Neutrophil (primary cell): ENCODE data around the gene ARAP3.
A peak's percentile ranks its signal among the peaks of the same experiment; 100 is the strongest.

Experiments
- H3K27ac ChIP-seq: fragments of 200-600 bp; sonication (generic); 2 replicates; pipeline ENCODE4 v1.5.1; 2016; ENCODE audit warnings: mild to moderate bottlenecking, moderate library complexity
- H3K27me3 ChIP-seq: fragments of 200-600 bp; sonication (generic); 2 replicates; pipeline ENCODE4 v1.6.0; 2016; ENCODE audit warnings: mild to moderate bottlenecking
- H3K36me3 ChIP-seq: fragments of 200-600 bp; sonication (generic); 2 replicates; pipeline ENCODE4 v1.5.1; 2017
- H3K4me1 ChIP-seq, 2 experiments: fragments of 200-600 bp in 1 of 2; sonication (generic) in 1 of 2; 1 replicate in 1 of 2; 2 replicates in 1 of 2; pipeline versions ENCODE4 v1.5.1 to v1.6.1; 2013 to 2016; ENCODE audit warnings: low read depth in 1 of 2, low read length in 1 of 2, mild to moderate bottlenecking in 1 of 2, moderate library complexity in 1 of 2; ENCODE audit not compliant: control insufficient read depth in 1 of 2, insufficient read depth in 1 of 2
- H3K4me3 ChIP-seq, 2 experiments: fragments of 200-600 bp in 1 of 2; sonication (generic) in 1 of 2; 1 replicate in 1 of 2; 2 replicates in 1 of 2; pipeline ENCODE4 v1.5.1; 2013 to 2016; ENCODE audit warnings: low read depth in 1 of 2, low read length in 1 of 2, mild to moderate bottlenecking in 1 of 2, moderate library complexity in 1 of 2
- H3K9me3 ChIP-seq: fragments of 200-600 bp; sonication (generic); 2 replicates; pipeline ENCODE4 v1.5.1; 2016
- TF ChIP-seq, protein P1 (sequence below): fragments of 200-600 bp; sonication (generic); IDR thresholded peaks from 2 replicates; pipeline ENCODE4 v1.5.1; 2016; ENCODE audit warnings: antibody characterized with exemption

ARAP3 gene

DNA sequence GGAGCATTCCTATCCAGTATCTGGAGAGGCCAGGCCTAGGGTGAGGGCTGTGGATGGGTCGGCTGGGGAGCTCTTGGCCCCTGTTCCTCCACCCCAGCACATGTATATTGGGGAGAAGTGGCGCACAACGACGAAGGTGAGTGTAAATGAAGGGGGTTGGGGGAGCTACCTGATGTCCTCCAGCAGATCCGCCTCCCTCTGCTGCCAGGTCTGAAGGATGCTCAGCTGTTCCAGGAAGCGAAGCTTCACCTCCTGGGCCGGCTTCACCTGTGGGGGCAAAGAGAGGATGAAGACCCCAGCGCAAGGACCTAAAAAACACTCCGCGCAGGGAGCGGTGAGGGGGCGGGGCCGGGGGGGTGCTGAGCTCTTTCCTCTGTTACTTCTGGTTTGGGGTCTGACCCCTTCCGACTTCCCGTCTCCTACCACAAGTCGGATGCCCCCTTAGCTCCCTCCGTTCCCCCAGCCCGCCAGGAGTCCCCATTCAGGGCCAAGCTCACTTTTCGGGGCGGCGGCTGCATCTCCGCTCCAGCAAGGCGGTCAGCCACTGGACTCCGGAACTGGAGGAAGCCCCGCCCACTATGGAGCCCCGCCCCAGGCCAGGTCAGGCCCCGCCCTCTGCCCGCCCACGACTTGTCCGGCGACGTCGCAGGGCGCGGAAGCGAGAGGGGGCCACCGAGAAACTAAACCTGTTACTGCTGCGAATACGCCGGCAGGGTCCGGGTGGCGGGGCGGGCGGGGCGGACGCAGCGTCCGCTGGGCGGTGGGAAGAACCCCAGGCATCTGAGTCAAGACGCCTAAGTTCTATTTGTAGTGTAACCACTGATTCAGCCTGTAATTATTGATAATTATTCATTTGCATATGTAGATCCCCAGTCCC lies 30.9 kb downstream of the ARAP3 start, which contains the start of gene FCHSD1:
TSS of gene FCHSD1 (minus strand) at position 568 of the 877 bp plus-strand sequence. CDS start at position 518, 50 bp downstream.
- H3K27ac ChIP-seq, result peak within 1 kb of the TSS; percentile 54
- H3K9me3 ChIP-seq, result no peaks in the 10 kb centered on the region
- H3K4me1 ChIP-seq, result peaks cover 14 to 26% of the 10 kb centered on the region in 2 experiments
- peak within 1 kb of the TSS; percentile 73 to 82 for H3K4me3 ChIP-seq
- TF ChIP-seq, protein P1, sequence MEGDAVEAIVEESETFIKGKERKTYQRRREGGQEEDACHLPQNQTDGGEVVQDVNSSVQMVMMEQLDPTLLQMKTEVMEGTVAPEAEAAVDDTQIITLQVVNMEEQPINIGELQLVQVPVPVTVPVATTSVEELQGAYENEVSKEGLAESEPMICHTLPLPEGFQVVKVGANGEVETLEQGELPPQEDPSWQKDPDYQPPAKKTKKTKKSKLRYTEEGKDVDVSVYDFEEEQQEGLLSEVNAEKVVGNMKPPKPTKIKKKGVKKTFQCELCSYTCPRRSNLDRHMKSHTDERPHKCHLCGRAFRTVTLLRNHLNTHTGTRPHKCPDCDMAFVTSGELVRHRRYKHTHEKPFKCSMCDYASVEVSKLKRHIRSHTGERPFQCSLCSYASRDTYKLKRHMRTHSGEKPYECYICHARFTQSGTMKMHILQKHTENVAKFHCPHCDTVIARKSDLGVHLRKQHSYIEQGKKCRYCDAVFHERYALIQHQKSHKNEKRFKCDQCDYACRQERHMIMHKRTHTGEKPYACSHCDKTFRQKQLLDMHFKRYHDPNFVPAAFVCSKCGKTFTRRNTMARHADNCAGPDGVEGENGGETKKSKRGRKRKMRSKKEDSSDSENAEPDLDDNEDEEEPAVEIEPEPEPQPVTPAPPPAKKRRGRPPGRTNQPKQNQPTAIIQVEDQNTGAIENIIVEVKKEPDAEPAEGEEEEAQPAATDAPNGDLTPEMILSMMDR, result peak; percentile 40
- H3K27me3 ChIP-seq, result no peaks in the 10 kb centered on the region
- H3K36me3 ChIP-seq, result peaks cover 68% of the 10 kb centered on the region

DNA sequence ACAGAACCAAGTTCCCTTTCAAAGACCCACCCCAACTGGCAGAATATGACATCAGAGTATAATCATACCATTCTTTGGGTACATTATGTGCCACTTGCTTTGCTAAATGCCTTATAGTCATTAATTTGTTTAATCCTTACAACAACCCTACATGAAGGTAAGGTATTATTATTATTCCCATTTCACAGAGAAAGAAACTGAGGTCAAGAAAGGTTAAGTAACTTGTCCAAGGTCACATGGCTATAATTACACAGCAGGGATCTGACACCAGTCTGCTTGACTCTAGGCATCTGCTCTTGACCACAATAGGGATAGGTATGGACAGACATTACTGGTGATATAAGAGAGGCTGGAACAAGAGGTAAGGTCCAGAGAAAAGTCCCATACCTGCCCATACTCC lies 32.1 kb downstream of the ARAP3 start:
- TF ChIP-seq, protein P1, result no peak
- Histone ChIP-seq H3K27ac (no peak overlapping the region), H3K4me1 (peaks cover 14 to 26% of the 10 kb centered on the region in 2 experiments), H3K9me3 (no peaks in the 10 kb centered on the region), H3K36me3 (peaks cover 68% of the 10 kb centered on the region), H3K27me3 (no peaks in the 10 kb centered on the region), H3K4me3 (peak overlapping the region in 1 of 2 experiments; percentile 73)

DNA sequence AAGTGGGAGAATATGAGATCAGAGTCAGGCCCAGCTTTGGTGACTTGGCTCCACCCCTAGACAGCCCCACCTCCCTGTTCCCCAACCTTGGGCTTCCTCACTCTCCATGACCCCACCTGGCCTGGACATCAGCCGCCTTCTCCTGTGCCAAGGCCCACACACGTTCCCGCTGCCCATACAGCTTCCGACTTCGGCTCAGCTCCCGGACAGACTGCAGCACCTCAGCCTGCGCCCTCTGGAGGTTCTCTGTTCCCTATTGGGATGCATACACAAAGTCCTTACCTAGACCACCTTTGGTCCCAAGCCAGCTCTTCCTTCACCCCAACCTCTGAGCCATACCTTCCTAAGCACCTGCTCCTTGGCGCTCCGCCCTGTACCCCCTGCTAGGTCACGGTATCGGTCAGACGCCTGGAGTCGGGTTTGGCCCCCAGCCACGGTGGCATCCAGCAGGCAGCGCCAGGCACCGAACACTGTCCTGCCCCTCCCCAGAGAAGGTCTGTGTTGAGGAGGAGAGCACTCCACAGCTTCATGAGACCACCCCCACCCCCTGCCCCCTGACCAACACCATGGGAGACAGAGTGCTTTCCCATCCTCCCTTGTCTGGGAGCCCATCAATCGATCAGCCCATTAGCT lies 32.9 kb downstream of the ARAP3 start:
- peaks cover 68% of the 10 kb centered on the region for H3K36me3 ChIP-seq

DNA sequence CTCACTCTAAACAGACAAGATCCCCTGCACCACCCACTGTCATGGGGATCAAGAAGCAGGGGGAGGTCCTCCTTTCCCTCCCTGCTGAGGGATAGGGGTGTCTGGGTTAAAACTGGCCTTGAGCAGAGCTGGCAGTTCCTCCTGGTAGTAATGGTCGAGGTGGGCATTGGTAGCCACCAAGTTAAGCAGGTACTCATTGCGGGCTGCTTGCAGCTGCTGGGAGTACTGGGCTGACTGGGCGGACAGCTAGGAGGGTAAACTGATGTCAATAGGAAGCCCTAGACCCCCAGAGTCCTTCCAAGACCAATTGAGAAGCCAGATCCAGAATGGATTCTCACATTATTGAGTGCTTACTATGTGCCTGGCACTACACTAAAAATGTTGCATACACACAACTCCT lies 34.2 kb downstream of the ARAP3 start:
- no peaks in the 10 kb centered on the region for H3K9me3 ChIP-seq
- peaks cover 68% of the 10 kb centered on the region for H3K36me3 ChIP-seq
- no peaks in the 10 kb centered on the region for H3K27me3 ChIP-seq
- no peak overlapping the region for H3K4me3 ChIP-seq
- no peak overlapping the region for H3K27ac ChIP-seq
- TF ChIP-seq, protein P1, result no peak
- H3K4me1 ChIP-seq, result peaks cover 18 to 30% of the 10 kb centered on the region in 2 experiments

More for the DNA sequence above, 32.9 kb downstream of the ARAP3 start:
- H3K4me1 ChIP-seq, result peaks cover 14 to 26% of the 10 kb centered on the region in 2 experiments
- H3K27ac ChIP-seq, result no peak overlapping the region
- H3K27me3 ChIP-seq, result no peaks in the 10 kb centered on the region
- TF ChIP-seq, protein P1, result no peak
- H3K9me3 ChIP-seq, result no peaks in the 10 kb centered on the region
- H3K4me3 ChIP-seq, result no peak overlapping the region

DNA sequence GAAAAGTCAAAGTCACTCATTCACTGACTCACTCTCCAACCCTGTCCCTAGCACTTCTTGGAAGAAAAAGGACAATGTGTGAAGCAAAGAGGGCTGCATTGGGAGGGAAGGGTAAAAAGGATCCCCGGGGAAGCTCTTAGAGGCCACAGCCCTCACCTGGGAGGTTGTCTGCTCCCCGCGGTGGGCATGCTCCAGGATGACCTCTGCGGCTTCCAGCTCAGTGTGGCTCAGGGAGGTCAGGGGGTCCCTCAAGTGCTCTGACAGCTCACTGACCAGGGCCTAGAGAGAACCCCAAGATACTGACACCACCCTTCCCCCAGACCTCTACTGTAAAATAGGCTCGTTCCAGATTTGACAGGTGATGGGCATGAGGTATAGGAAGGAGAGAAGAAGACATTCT lies 34.8 kb downstream of the ARAP3 start:
- H3K27ac ChIP-seq, result no peak overlapping the region
- no peak overlapping the region for H3K4me3 ChIP-seq
- peaks cover 18 to 30% of the 10 kb centered on the region in 2 experiments for H3K4me1 ChIP-seq
- H3K9me3 ChIP-seq, result no peaks in the 10 kb centered on the region
- TF ChIP-seq, protein P1, result no peak
- H3K27me3 ChIP-seq, result no peaks in the 10 kb centered on the region
- H3K36me3 ChIP-seq, result peaks cover 69% of the 10 kb centered on the region
